Renal pelvis (tissue), 4 donors: ENCODE data around the gene SLC16A4. TPM values are rescaled to one million over a fixed set of nuclear protein-coding genes. Genes with fewer than 3 reads are reported as not detected.

Source experiments
- DNase-seq: peaks from one replicate; pipeline ENCODE4 v3.0.0-alpha.2; 2013
- polyA plus RNA-seq, 3 donors: library from polyadenylated mRNA; unstranded; fragments of 120-200 nt; gene quantifications; one replicate each; pipeline ENCODE4 v1.2.1, GENCODE V29; 2013; ENCODE audit not compliant: insufficient read length in 3 of 3

The SLC16A4 gene
- polyA plus RNA-seq, 3 donors: 66.3 to 117 (median 96.8) TPM

DNA sequence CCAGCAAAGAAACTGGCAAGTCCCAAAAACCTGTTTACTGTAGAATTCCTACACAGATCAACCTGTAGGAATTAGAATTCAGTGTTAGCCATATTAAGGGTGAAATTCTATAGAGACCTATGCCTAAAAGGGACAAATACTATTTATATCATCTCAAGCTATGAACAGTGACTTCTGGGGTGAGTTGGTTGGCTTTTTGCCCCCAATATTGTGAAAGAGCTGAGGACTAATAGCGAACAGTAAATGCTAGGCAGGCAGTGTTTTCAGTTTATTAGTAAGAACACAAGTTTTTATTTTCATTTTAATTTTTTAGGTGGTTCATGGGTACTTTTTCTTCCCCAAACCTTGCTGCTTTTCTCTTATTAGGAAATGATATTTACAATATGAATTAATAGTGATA, 15.3 kb downstream of the SLC16A4 start:
- DNase-seq: no peak

GRCh38 chr1:110370827-110371226, 20.0 kb downstream of the SLC16A4 start:
- DNase-seq: no peak

- no peak for DNase-seq
Observed at GRCh38 chr1:110364221-110364620, 26.6 kb downstream of the SLC16A4 start.

DNA sequence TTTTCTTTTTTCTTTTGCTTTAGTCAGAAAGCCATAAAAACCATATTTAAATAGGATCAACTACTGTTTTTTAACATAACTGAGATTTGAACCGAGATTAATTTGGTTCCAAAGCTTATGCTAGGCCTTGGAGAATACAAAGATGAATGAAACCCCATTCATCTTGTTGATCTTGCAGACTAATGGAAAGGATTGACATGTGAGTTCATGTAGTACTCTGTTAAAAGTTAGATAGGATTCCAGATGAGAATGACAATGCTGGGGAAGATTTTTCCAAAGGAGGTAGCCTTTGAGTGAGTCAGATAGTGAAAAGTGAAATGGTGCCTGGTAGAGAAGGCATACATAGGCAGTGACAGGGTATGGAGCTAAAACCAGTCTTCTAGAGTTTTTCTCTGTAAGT, 29.0 kb downstream of the SLC16A4 start:
- no peak for DNase-seq

- DNase-seq: no peak
Observed at GRCh38 chr1:110360431-110360830, 30.4 kb downstream of the SLC16A4 start.

- DNase-seq: no peak
Observed at GRCh38 chr1:110356379-110356778, 34.4 kb downstream of the SLC16A4 start.

DNA sequence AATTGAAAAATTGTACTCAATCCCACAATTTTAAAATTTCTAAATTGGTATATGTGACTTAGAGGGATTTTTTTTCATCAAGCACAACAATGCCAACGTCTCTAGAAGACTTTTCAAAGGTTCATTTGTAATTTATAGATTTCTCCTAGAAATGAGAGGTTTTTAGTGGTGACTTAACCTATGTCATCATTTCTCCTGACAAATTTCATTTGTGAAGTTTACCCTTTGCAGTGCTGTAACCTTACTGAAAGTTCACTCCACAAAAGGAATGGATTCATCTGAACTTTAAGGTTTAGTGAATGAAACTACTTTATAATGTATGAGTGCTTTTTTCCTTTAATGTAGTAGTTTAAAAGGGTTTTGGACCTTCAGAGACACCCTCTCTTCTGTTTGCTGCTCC, 35.5 kb downstream of the SLC16A4 start:
- no peak for DNase-seq

DNA sequence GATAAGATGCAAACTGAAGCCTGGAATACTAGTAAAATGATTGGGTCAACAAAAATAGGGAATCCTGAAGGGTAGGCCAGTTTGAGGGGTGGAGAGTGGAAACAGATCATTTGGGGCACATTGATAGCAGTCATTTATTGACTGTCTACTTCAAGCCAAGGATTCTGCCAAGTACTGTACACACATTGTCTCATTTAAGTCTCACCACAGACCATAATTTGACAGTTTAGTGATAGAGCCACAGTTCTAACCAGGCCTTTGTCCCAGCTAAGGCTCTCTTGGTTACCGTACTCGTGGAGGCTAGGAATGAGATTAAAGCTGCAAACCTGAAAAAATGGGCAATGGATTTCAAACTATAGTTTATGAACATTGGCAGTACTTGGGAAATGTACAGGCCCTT, 40.5 kb downstream of the SLC16A4 start:
- DNase-seq: no peak

GRCh38 chr1:110348771-110349170, 42.1 kb downstream of the SLC16A4 start:
- DNase-seq: no peak

- no peak for DNase-seq
Observed at GRCh38 chr1:110348050-110348449, 42.8 kb downstream of the SLC16A4 start.

- no peak for DNase-seq
Observed at GRCh38 chr1:110347182-110347893, 43.5 kb downstream of the SLC16A4 start.

GRCh38 chr1:110346690-110347089, 44.1 kb downstream of the SLC16A4 start:
- DNase-seq: no peak

DNA sequence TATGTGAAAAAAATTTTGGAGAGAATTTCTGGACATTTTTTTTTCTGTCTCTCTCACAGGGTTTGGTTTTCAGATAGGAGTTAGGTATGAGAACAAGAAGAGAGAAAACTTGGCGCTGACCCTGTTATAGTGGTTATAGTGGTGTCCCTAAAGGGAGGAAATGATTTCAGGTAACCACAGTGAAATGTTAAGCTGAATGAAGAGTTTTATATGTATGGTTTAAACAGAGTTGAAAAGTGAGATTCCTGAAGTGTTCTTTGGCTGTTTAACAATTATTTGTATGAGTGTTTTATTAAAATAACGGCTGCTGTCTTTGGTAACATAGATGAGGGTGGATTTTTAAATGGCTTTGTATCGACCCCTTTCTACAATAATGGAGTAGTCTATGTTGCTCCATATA, 45.3 kb downstream of the SLC16A4 start:
- DNase-seq: no peak

GRCh38 chr1:110344152-110344551, 46.7 kb downstream of the SLC16A4 start:
- DNase-seq: no peak

DNA sequence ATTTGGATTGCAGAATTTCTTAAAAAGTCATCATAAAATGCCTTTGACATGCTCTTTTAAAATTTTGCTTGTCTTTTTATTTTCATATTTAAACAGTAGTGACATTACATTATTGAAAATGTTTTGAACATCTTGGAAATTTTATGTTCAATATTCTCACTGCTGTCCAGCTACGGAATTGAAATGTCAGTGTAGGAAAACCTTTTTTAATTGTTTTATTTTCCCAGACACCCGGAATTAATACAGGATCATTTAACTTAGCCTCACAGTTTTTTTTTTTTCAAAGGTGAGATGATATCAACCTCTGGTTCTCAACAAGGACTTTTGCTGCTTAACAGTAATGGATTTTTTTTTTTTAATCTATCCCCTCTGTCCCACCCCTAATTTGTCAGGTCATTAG, 47.6 kb downstream of the SLC16A4 start:
- DNase-seq: no peak

- DNase-seq: no peak
Observed at GRCh38 chr1:110341872-110342331, 48.9 kb downstream of the SLC16A4 start.

DNA sequence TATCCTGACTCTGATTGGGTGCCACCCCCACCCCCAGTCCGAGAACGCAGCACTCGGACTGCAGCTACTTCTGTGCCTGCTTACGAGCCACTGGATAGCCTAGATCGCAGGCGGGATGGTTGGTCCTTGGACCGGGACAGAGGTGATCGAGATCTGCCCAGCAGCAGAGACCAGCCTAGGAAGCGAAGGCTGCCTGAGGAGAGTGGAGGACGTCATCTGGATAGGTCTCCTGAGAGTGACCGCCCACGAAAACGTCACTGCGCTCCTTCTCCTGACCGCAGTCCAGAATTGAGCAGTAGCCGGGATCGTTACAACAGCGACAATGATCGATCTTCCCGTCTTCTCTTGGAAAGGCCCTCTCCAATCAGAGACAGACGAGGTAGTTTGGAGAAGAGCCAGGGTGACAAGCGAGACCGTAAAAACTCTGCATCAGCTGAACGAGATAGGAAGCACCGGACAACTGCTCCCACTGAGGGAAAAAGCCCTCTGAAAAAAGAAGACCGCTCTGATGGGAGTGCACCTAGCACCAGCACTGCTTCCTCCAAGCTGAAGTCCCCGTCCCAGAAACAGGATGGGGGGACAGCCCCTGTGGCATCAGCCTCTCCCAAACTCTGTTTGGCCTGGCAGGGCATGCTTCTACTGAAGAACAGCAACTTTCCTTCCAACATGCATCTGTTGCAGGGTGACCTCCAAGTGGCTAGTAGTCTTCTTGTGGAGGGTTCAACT, 49.5 kb downstream of the SLC16A4 start:
- DNase-seq: no peak

DNA sequence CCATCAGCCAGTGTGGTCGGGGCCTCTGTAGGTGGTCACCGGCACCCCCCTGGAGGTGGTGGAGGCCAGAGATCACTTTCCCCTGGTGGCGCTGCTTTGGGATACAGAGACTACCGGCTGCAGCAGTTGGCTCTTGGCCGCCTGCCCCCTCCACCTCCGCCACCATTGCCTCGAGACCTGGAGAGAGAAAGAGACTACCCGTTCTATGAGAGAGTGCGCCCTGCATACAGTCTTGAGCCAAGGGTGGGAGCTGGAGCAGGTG, 50.7 kb downstream of the SLC16A4 start:
- DNase-seq: no peak

GRCh38 chr1:110339407-110340206, 51.2 kb downstream of the SLC16A4 start:
- peak; percentile 52 for DNase-seq

- peak; percentile 100 for DNase-seq
Observed at GRCh38 chr1:110338886-110339406, 51.9 kb downstream of the SLC16A4 start, which contains the start of gene RBM15. Gene RBM15 (plus strand): TSS chr1:110339377. CDS start chr1:110339406, 29 bp downstream.

- DNase-seq: no peak
Observed at GRCh38 chr1:110338309-110338885, 52.4 kb downstream of the SLC16A4 start.

DNA sequence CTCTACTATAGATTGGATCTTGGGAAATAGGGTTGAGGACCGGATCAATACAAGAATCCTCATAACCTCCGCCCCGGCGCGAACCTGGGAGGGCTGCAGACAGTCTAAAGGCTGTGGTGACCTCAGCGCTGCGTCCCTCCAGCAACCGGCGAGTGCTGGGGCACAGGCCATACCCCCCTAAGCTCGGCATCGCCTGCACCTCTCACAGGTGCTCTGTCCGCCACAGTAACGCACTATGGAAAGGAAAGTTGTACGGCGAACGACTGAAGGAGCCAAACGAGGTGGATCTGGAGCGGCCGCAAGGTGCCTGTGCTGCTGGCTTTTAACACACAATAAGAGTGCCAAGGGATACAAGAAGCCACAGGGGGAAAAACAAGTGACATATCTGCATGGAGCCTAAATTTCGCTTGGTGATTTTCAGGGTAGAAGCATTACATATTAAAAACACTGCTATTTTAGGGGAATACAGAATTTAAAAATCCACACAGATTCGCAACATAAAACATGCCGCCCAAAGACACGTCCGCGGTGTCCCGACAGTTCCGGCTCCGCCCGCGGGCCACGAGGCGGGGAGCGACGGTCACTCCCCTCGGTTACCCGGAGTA, 53.0 kb downstream of the SLC16A4 start:
- no peak for DNase-seq
